ENCODE measurements around the gene SLC43A2. TPM values are rescaled to one million over a fixed set of nuclear protein-coding genes. Genes with fewer than 3 reads are reported as not detected.

The SLC43A2 gene
- total RNA-seq, 4 donors from 2014 or later: 4.8 to 11.8 (median 10.6) TPM

- TF ChIP-seq CTCF (IDR thresholded peaks at IDR 0.05) (no peak), POLR2A (IDR thresholded peaks at IDR 0.05) (no peak), POLR2AphosphoS5 (IDR thresholded peaks at IDR 0.05) (no peak), EP300 (IDR thresholded peaks at IDR 0.05) (no peak)
- 90% methylated on average over 24 of the region's 40 CpGs for WGBS
- Histone ChIP-seq H3K27ac (no peak overlapping the region), H3K4me3 (no peak overlapping the region), H3K4me1 (peaks cover 20% of the 10 kb centered on the region), H3K9me3 (no peaks in the 10 kb centered on the region), H3K27me3 (no peaks in the 10 kb centered on the region), H3K36me3 (no peaks in the 10 kb centered on the region)
- DNase-seq (ENCODE audit: low spot score in 2 of 2): no peak
Observed at GRCh38 chr17:1591474-1592090, 37.1 kb downstream of the SLC43A2 start.

GRCh38 chr17:1590747-1591473 lies 37.7 kb downstream of the SLC43A2 start:
- Histone ChIP-seq H3K27me3 (no peaks in the 10 kb centered on the region), H3K9me3 (no peaks in the 10 kb centered on the region), H3K36me3 (no peaks in the 10 kb centered on the region), H3K4me1 (peaks cover 20% of the 10 kb centered on the region), H3K4me3 (no peak overlapping the region), H3K27ac (no peak overlapping the region)
- WGBS: 82% methylated on average over 13 of the region's 38 CpGs
- TF ChIP-seq POLR2A (IDR thresholded peaks at IDR 0.05): no peak
- no peak for TF ChIP-seq POLR2AphosphoS5 (IDR thresholded peaks at IDR 0.05)
- no peak for TF ChIP-seq CTCF (IDR thresholded peaks at IDR 0.05)
- TF ChIP-seq EP300 (IDR thresholded peaks at IDR 0.05): no peak
- no peak for DNase-seq (ENCODE audit: low spot score in 2 of 2)

GRCh38 chr17:1590029-1590746 lies 38.4 kb downstream of the SLC43A2 start:
- H3K27me3 ChIP-seq: no peaks in the 10 kb centered on the region
- H3K4me3 ChIP-seq: no peak overlapping the region
- no peaks in the 10 kb centered on the region for H3K9me3 ChIP-seq
- 39% methylated on average over 19 of the region's 19 CpGs for WGBS
- peak in 1 of 2 donors; percentile 82 for DNase-seq (ENCODE audit: low spot score in 2 of 2)
- TF ChIP-seq POLR2A (IDR thresholded peaks at IDR 0.05) (no peak), EP300 (IDR thresholded peaks at IDR 0.05) (no peak), CTCF (IDR thresholded peaks at IDR 0.05) (no peak), POLR2AphosphoS5 (IDR thresholded peaks at IDR 0.05) (peak in 2 of 3 donors; percentile 22 to 25)
- H3K27ac ChIP-seq: peak overlapping the region; percentile 73
- peaks cover 20% of the 10 kb centered on the region for H3K4me1 ChIP-seq
- no peaks in the 10 kb centered on the region for H3K36me3 ChIP-seq

GRCh38 chr17:1588821-1589585 lies 39.6 kb downstream of the SLC43A2 start:
- H3K36me3 ChIP-seq: no peaks in the 10 kb centered on the region
- H3K27ac ChIP-seq: no peak overlapping the region
- peaks cover 20% of the 10 kb centered on the region for H3K4me1 ChIP-seq
- H3K4me3 ChIP-seq: no peak overlapping the region
- H3K27me3 ChIP-seq: no peaks in the 10 kb centered on the region
- no peak for DNase-seq (ENCODE audit: low spot score in 2 of 2)
- TF ChIP-seq POLR2AphosphoS5 (IDR thresholded peaks at IDR 0.05) (no peak), POLR2A (IDR thresholded peaks at IDR 0.05) (no peak), EP300 (IDR thresholded peaks at IDR 0.05) (no peak), CTCF (IDR thresholded peaks at IDR 0.05) (no peak)
- no peaks in the 10 kb centered on the region for H3K9me3 ChIP-seq
- WGBS: 87% methylated on average over 19 of the region's 33 CpGs

Data from suprapubic skin (tissue), 4 donors.